Stimulated activated CD8-positive, alpha-beta memory T cell treated with anti-CD3 and anti-CD28 coated beads, Interleukin-4, amount 100 ng/mL, for 24 hours (primary cell): ENCODE measurements around the gene CHID1.

Experiments
- DNase-seq: peaks from one replicate; pipeline ENCODE4 v3.0.0-alpha.2; 2020; ENCODE audit warnings: low read depth

CHID1 gene

DNA sequence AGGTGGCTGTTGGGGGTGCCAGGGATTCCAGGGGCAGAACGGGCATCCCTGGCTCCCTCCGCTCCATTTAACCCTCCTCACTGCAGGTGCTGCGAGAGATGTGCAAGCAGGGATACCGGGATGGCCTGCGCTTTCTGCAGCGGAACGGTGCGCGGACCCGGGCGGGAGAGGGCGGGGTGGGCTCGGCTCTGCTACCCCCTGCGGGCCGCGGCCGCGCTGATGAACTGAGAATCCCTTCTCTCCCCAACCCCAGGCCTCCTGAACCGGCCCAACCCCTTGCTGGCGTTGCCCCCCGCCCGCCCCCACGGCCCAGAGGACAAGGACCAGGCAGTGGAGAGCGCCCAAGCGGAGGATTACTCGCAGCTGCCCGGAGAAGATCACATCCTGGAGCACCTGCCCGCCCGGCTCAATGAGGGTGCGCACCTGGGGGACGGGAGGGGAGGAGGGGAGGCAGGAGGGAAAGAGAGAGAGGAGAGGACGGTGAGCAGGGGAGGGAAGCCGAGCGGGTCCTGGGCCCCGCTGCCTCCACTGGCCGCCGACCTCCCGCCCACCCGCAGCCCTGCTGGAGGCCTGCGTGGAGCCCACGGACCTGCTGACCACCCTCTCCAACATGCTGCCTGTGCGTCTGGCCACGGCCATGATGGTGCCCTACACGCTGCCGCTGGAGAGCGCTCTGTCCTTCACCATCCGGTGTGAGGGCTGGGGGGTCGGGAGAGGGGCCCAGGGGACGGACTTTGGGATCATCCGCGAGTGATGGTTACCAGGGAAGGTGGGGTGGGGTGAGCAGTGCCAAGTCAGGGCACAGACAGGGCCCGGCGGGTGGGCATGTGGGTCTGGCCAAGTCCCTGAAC lies 86.9 kb downstream of the CHID1 start:
- no peak for DNase-seq

DNA sequence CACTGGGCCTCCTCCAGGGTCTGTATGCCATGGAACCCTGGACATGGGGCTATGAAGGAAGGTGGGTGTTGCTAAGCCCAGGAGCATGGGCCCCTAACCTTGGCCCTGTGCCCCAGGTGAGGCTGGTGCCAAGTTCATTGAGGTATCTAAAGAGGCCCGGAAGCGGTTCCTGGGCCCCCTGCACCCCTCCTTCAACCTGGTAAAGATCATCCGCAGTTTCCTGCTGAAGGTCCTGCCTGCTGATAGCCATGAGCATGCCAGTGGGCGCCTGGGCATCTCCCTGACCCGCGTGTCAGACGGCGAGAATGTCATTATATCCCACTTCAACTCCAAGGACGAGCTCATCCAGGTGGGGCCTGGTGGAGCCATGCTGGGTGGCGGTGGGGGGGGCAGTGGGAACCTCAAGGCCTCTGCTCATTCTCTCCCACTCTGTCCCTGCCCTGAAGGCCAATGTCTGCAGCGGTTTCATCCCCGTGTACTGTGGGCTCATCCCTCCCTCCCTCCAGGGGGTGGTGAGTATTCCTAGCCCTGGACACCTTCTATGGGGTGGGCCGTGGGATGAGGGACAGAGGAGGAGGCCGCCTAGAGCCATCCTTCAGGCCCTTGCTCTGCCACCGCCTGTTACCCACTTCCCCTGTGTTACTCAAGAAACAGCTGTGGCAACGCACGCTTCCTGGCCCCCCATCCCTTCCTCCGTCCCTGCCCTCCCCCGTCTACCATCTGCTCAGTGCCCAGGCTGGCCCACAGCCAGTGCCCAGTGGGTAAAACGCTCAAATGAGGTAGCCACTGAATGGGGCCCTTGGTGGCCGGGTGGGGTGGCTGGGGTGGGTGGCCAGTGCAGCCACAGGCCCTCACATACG lies 88.9 kb downstream of the CHID1 start:
- DNase-seq = no peak

DNA sequence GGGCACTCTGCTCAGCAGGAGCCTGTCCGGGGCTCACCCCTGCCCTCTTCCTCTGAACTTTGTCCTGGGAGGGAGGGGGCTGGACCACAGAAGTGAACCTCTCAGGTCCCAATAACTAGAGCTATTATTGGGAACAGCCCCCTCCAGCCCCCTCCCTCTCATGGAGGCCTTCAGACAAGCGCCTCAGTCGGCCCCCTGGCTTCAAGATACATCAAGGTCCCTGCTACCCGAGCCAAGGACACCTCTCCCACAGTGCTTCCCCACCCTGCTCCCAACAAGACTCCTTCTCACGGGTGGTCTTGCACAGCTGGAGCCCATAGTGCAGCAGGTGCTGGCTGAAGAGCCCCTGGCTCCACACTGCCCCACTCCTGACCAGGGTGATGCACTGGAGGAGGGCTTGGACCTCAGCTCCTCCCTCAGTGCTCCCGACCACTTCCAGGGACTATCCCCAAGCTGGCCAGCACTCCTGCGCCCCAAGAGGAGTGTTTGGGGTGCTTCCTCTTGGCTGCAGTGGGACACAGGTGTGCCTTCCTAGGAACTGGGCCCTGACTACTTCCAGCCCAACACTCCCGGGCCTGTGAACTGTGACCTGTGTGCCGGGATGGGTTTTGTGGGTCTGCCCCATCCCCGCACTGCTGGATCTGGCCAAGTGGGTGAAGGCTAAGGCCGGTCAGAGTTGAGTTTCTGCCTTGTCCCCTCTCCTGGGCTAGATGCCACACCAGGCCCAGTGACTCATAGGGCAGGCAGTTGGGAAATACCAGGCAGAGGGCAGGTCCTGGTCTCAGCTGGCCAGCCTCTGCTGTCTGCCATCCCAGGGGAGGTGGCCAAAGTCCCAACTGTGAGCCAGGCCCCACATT lies 89.7 kb downstream of the CHID1 start:
- DNase-seq = no peak

DNA sequence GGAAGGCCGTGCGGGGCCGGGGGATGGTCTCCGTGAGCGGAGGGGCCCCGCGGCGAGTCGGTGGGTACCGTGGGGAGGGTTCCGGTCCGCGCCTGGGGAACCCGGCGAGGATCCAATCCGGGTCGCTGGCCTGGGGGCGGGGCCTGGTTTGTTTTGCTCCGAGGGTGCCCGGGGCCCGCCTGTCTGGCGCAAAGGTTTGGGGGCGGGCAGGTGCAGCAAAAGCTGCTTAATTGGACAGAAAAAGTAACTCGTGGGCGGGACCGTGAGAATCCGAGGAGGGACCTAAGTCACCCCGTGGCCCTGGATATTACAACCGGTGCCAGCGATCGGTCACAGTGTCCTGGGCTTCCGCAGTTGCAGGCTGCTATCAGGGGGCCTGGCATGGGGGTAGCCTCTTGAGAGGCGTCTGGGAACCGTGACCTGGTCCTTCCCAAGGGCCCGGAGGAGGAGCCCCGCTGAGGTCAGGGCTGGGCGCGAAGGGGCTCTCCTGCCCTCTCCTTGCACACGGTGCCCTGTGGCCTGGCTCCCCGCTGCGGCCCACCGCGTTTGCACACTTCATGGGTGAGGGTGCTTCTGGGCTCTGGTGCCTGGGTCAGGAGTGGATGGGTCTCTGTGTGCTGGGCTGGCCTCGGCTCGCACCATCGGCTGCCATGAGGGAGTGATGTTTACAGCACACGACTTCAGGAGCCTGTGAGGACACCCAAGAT lies 90.5 kb downstream of the CHID1 start:
- DNase-seq = peak; percentile 88

DNA sequence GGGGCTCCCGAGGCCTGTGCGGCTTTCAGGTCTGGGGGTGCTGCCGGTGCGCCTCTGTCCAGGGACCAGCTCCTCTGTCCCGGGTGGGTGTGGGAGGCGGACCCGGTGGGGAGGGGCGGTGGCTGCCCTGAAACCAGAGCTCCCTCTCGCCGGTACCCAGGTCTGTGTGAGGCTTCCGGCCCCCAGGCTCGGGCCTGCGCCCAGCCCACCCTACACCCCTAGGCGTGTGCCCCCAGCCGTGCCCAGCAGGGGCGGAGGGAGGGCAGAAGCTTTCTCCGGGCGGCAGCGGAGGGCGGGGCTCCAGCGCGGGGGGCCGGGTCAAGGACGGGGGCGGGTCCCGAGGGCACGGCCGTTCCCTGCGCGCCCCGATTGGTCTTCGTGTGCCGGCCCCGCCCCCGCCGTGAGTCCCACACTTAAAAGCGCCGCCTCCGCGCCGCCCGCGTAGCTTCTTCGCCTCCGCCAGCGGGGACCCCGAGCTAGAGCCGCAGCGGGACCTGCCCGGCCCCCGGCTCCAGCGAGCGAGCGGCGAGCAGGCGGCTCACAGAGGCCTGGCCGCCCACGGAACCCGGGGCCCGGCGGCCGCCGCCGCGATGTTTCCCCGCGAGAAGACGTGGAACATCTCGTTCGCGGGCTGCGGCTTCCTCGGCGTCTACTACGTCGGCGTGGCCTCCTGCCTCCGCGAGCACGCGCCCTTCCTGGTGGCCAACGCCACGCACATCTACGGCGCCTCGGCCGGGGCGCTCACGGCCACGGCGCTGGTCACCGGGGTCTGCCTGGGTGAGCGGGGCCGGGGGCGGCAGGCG lies 91.3 kb downstream of the CHID1 start:
- DNase-seq = peak; percentile 84

DNA sequence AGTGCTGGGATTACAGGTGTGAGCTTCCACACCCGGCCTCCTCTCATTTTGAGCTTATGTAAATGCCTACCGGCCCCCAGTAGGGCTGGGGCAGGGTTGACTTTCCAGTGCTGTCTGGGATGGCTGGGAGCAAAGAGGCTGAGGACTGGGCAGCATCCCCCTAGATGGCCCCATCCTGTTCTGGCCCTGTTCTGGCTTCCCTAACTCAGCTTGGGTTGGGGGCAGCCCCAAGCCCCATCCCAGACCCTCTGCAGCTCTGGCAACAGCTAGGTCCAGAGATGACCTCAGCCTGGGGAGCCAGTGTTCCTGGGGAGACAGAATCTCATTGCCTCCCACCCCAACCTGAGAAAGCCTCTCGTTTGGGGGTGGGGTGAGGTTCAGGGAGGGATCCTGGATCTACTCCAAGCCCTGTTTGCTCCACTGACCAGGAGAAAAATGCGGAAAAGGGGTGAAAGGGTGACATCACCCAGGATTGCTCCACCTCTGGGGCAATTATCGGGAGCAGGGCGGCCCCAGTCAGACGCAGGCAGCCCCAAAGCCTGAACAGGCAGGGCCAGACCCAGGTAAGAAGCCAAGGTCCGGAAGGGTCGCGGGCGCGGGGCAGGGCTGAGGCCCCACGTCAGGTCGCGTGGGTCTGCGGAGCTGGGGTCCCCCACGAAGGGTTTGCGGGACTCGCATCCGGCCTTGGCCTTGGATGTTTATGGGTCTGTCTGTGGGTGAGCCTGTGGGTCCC lies 92.0 kb downstream of the CHID1 start, which contains the start of gene PNPLA2:
Gene PNPLA2 (plus strand): TSS at position 519 of the 733 bp plus-strand sequence. CDS start 805 bp downstream, outside the sequence.
- DNase-seq = no peak
